SH-SY5Y (cell line): ENCODE measurements around the gene TFE3.

ENCODE experiments used
- GATA2 ChIP-seq: IDR thresholded peaks from 2 replicates; pipeline ENCODE4 v1.6.1; 2011; ENCODE audit warnings: mild to moderate bottlenecking, low read depth, low read length
- GATA3 ChIP-seq: IDR thresholded peaks from 2 replicates; pipeline ENCODE4 v1.6.1; 2011; ENCODE audit warnings: low read depth, mild to moderate bottlenecking, low read length, moderate library complexity

DNA sequence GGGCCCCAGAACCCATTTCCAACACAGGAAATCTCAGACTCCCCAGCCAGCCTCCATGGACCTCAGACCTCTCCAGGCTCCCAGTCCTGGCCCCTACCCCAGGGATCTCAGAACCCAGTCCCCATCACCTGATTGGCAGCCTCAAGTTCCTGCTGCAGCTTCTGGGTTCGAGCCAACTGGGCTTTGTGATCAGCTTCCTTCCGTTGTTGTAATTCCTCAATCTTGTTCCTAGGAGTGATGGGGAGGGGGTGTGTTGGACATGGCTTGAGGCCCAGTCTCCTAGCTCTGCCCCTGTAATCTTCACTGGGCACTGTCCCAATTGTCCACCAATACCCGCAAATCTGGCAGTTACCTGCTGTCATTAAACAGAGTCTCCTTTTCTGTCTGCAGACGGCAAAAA is 53.7 kb downstream of the TFE3 start:
- no peak for TF ChIP-seq GATA2
- no peak for TF ChIP-seq GATA3
